GM23248 (cell line): Measurements from ENCODE around the gene ABI1. TPM values are rescaled to one million over a fixed set of nuclear protein-coding genes. Genes with fewer than 3 reads are reported as not detected.

Experiments used
- DNase-seq: peaks from one replicate; pipeline ENCODE4 v3.0.0-alpha.2; 2015
- H2AFZ ChIP-seq: fragments of 200-600 bp; sonication (generic); 2 replicates; pipeline ENCODE4 v1.6.1; 2016; ENCODE audit warnings: antibody characterized with exemption
- H3F3A ChIP-seq: fragments of 200-600 bp; sonication (generic); 2 replicates; pipeline ENCODE4 v1.6.1; 2016; ENCODE audit warnings: mild to moderate bottlenecking, antibody characterized with exemption, mixed run types; ENCODE audit not compliant: insufficient read depth
- H3K27ac ChIP-seq: fragments of 200-600 bp; sonication (generic); 2 replicates; pipeline ENCODE4 v1.5.1; 2016; ENCODE audit warnings: mild to moderate bottlenecking
- H3K27me3 ChIP-seq: fragments of 200-600 bp; sonication (generic); replicated peaks from 2 replicates; pipeline ENCODE4 v1.6.1; 2016; ENCODE audit warnings: mild to moderate bottlenecking; ENCODE audit not compliant: insufficient read depth
- H3K36me3 ChIP-seq: fragments of 200-600 bp; sonication (generic); 2 replicates; pipeline ENCODE4 v1.6.1; 2016; ENCODE audit warnings: low read depth, mild to moderate bottlenecking
- H3K4me1 ChIP-seq: fragments of 200-600 bp; sonication (generic); 2 replicates; pipeline ENCODE4 v1.6.1; 2016; ENCODE audit warnings: mild to moderate bottlenecking; ENCODE audit not compliant: insufficient read depth
- H3K4me2 ChIP-seq: fragments of 200-600 bp; sonication (generic); one replicate; pipeline ENCODE4 v1.6.1; 2016; ENCODE audit warnings: mild to moderate bottlenecking; ENCODE audit not compliant: unreplicated experiment
- H3K4me3 ChIP-seq: fragments of 200-600 bp; sonication (generic); 2 replicates; pipeline ENCODE4 v1.5.1; 2016; ENCODE audit warnings: mild to moderate bottlenecking
- H3K79me2 ChIP-seq: fragments of 200-600 bp; sonication (generic); 2 replicates; pipeline ENCODE4 v1.6.1; 2016; ENCODE audit warnings: mild to moderate bottlenecking; ENCODE audit not compliant: insufficient read depth
- H3K9ac ChIP-seq: fragments of 200-600 bp; sonication (generic); 2 replicates; pipeline ENCODE4 v1.6.1; 2016; ENCODE audit warnings: mild to moderate bottlenecking
- H3K9me2 ChIP-seq: fragments of 200-600 bp; sonication (generic); 2 replicates; pipeline ENCODE4 v1.6.1; 2016; ENCODE audit warnings: mixed run types, mild to moderate bottlenecking, moderate library complexity; ENCODE audit not compliant: insufficient read depth
- H3K9me3 ChIP-seq: fragments of 200-600 bp; sonication (generic); one replicate; pipeline ENCODE4 v1.6.1; 2017; ENCODE audit warnings: low read depth
- H4K20me1 ChIP-seq: fragments of 200-600 bp; sonication (generic); 2 replicates; pipeline ENCODE4 v1.6.0; 2016; ENCODE audit not compliant: insufficient read depth
- EZH2 ChIP-seq: fragments of 200-600 bp; sonication (generic); IDR thresholded peaks from 2 replicates; pipeline ENCODE4 v1.6.1; 2018; ENCODE audit warnings: antibody characterized with exemption, mild to moderate bottlenecking; ENCODE audit not compliant: insufficient read depth, poor library complexity, severe bottlenecking
- EZH2phosphoT487 ChIP-seq: fragments of 200-600 bp; sonication (generic); IDR thresholded peaks from 2 replicates; pipeline ENCODE4 v1.6.1; 2018; ENCODE audit warnings: antibody characterized with exemption, moderate library complexity, mild to moderate bottlenecking, low read depth; ENCODE audit not compliant: insufficient read depth
- WGBS, 2 experiments: methylation state at CpG; one replicate each; pipeline ENCODE4 v1.1.6; 2015 to 2017; ENCODE audit warnings: low lambda C conversion rate in 2 of 2, low coverage in 1 of 2; ENCODE audit errors: missing lambda C conversion rate in 2 of 2; 5-methylcytosine and 5-hydroxymethylcytosine counted together
- in situ Hi-C: fragments of 300-500 bp; cut with MboI; formaldehyde crosslinking; loops from 2 replicates; pipeline ENCODE4 v1.15.0; 2020
- polyA plus RNA-seq: library from polyadenylated mRNA; unstranded; fragments of >200 nt; fragmentation: Nextera tagmentation; extraction: Ambion mirVana; gene quantifications from 2 replicates; pipeline ENCODE4 v1.2.1, GENCODE V29; 2016
- small RNA-seq: library from RNA; depleted of rRNA; stranded (forward); fragments of <200 nt; gene quantifications from one replicate; pipeline ENCODE3, GENCODE V24; 2014; ENCODE audit warnings: low read depth, low replicate concordance
- total RNA-seq: library from RNA; depleted of rRNA; stranded (reverse); fragments of >200 nt; shearing (Covaris generic); gene quantifications from 2 replicates; pipeline ENCODE4 v1.2.3, GENCODE V29; 2014; rRNA removed

The ABI1 gene
- total and polyA plus RNA-seq, 2 experiments from 2014 or later, result 60.3 to 79.0 TPM

GRCh38 chr10:26698909-26699308 is 161.8 kb downstream of the ABI1 start:
- no peaks in the 10 kb centered on the region for H4K20me1 ChIP-seq
- H3K9me2 ChIP-seq, result no peaks in the 10 kb centered on the region
- no peak for DNase-seq
- peak overlapping the region; percentile 87 for H3K4me2 ChIP-seq
- no peaks in the 10 kb centered on the region for H3K36me3 ChIP-seq
- TF ChIP-seq EZH2 (no peak), EZH2phosphoT487 (no peak)
- H3K4me1 ChIP-seq, result peaks cover 8% of the 10 kb centered on the region
- H3K4me3 ChIP-seq, result peak overlapping the region; percentile 93
- in situ Hi-C loops, result loop anchor here (25.0 kb wide), 1 partner anchor 362 kb away; no protein-coding TSS in a partner anchor
- no peak overlapping the region for H3K27ac ChIP-seq
- H3K27me3 ChIP-seq, result no peaks in the 10 kb centered on the region
- H2AFZ ChIP-seq, result 0 out of 2 replicates have a peak overlapping the region, but pooled peaks have one; percentile 96
- peaks cover 59% of the 10 kb centered on the region for H3K79me2 ChIP-seq
- H3F3A ChIP-seq, result no peaks in the 10 kb centered on the region
- WGBS, 2 experiments, result 76 to 82% methylated on average over 2 of the region's 2 CpGs
- H3K9me3 ChIP-seq, result no peaks in the 10 kb centered on the region
- H3K9ac ChIP-seq, result peak overlapping the region; percentile 79

GRCh38 chr10:26697922-26698608 is 162.7 kb downstream of the ABI1 start:
- no peaks in the 10 kb centered on the region for H3K27me3 ChIP-seq
- H3K9me2 ChIP-seq, result no peaks in the 10 kb centered on the region
- H3K9me3 ChIP-seq, result no peaks in the 10 kb centered on the region
- H2AFZ ChIP-seq, result peak overlapping the region; percentile 96
- H3K4me1 ChIP-seq, result peaks cover 8% of the 10 kb centered on the region
- peak overlapping the region; percentile 87 for H3K4me2 ChIP-seq
- H3K79me2 ChIP-seq, result peaks cover 55% of the 10 kb centered on the region
- H3F3A ChIP-seq, result no peaks in the 10 kb centered on the region
- peak; percentile 28 for DNase-seq
- H3K9ac ChIP-seq, result peak overlapping the region; percentile 79
- TF ChIP-seq EZH2phosphoT487 (no peak), EZH2 (no peak)
- no peaks in the 10 kb centered on the region for H4K20me1 ChIP-seq
- 1% methylated on average over 37 to 42 of the region's 42 CpGs for WGBS, 2 experiments
- H3K36me3 ChIP-seq, result no peaks in the 10 kb centered on the region
- in situ Hi-C loops, result loop anchor here (25.0 kb wide), 1 partner anchor 361 kb away; no protein-coding TSS in a partner anchor
- peak overlapping the region; percentile 93 for H3K4me3 ChIP-seq
- no peak overlapping the region; the same call in 1 of the 2 replicates for H3K27ac ChIP-seq

GRCh38 chr10:26697163-26697921 is 163.4 kb downstream of the ABI1 start, which contains the start of gene PDSS1:
PDSS1 (plus strand) TSS chr10:26697701; CDS start chr10:26697712, 11 bp downstream.
- 1 to 2% methylated on average over 42 to 55 of the region's 82 CpGs for WGBS, 2 experiments
- H3K4me1 ChIP-seq, result peaks cover 8% of the 10 kb centered on the region
- peak; percentile 84 for DNase-seq

GRCh38 chr10:26696786-26697162 is 164.0 kb downstream of the ABI1 start:
- in situ Hi-C loops, result loop anchor here (25.0 kb wide), 1 partner anchor 359 kb away; no protein-coding TSS in a partner anchor

More at GRCh38 chr10:26697163-26697921, 163.4 kb downstream of the ABI1 start, which contains the start of gene PDSS1:
- no peaks in the 10 kb centered on the region for H3K36me3 ChIP-seq
- peak within 1 kb of the TSS; percentile 79 for H3K9ac ChIP-seq
- peak within 1 kb of the TSS; percentile 87 for H3K4me2 ChIP-seq
- no peaks in the 10 kb centered on the region for H3K9me2 ChIP-seq
- H3K27ac ChIP-seq, result peak within 1 kb of the TSS; percentile 44
- H3K27me3 ChIP-seq, result no peaks in the 10 kb centered on the region
- peak within 1 kb of the TSS; percentile 93 for H3K4me3 ChIP-seq
- no peaks in the 10 kb centered on the region for H3K9me3 ChIP-seq
- in situ Hi-C loops, result loop anchor here (25.0 kb wide), 1 partner anchor 360 kb away; no protein-coding TSS in a partner anchor
- H4K20me1 ChIP-seq, result no peaks in the 10 kb centered on the region
- H2AFZ ChIP-seq, result peak within 1 kb of the TSS; percentile 96
- peaks cover 48% of the 10 kb centered on the region for H3K79me2 ChIP-seq
- TF ChIP-seq EZH2 (no peak), EZH2phosphoT487 (no peak)
- no peaks in the 10 kb centered on the region for H3F3A ChIP-seq

More at GRCh38 chr10:26696786-26697162, 164.0 kb downstream of the ABI1 start:
- Histone ChIP-seq H4K20me1 (no peaks in the 10 kb centered on the region), H3F3A (no peaks in the 10 kb centered on the region), H3K79me2 (peaks cover 43% of the 10 kb centered on the region), H3K9me2 (no peaks in the 10 kb centered on the region), H3K4me2 (peak overlapping the region; percentile 87), H2AFZ (peak overlapping the region; percentile 96), H3K27me3 (no peaks in the 10 kb centered on the region), H3K36me3 (no peaks in the 10 kb centered on the region), H3K9me3 (no peaks in the 10 kb centered on the region), H3K4me1 (peaks cover 8% of the 10 kb centered on the region), H3K9ac (peak overlapping the region; percentile 79), H3K4me3 (peak overlapping the region; percentile 93), H3K27ac (peak overlapping the region; percentile 44)
- no peak for DNase-seq
- 22% methylated on average over 11 of the region's 11 CpGs for WGBS, 2 experiments
- TF ChIP-seq EZH2phosphoT487 (no peak), EZH2 (no peak)

Small RNA genes lying within 50 kb of the gene (small RNA-seq; reads per million reads assigned to genes)
- gene RF00191, result not detected
- not detected for gene RNU6-946P

Other genes starting within 250 kb of the ABI1 start
- 4.0 and 5.1 TPM in 2 replicates for gene PDSS1, start 163.3 kb downstream of the ABI1 start, total RNA-seq
- gene PDSS1, start 163.3 kb downstream of the ABI1 start, polyA plus RNA-seq, result 7.2 and 7.3 TPM in 2 replicates
- gene ANKRD26, start 239.5 kb upstream of the ABI1 start, total RNA-seq, result 5.4 and 5.6 TPM in 2 replicates
- gene ANKRD26, start 239.5 kb upstream of the ABI1 start, polyA plus RNA-seq, result 4.1 and 4.8 TPM in 2 replicates